Activated CD8-positive, alpha-beta memory T cell treated with anti-CD3 and anti-CD28 coated beads for 36 hours (primary cell): ENCODE data around the gene SH2B3. TPM values are rescaled to one million over a fixed set of nuclear protein-coding genes. Genes with fewer than 3 reads are reported as not detected.

Experiments
- total RNA-seq, 2 experiments: library from RNA; stranded (reverse); gene quantifications; one replicate each; pipeline ENCODE4 v1.2.3, GENCODE V29; 2021

SH2B3 gene
- total RNA-seq, 2 experiments from 2014 or later, result 56.8 to 58.4 TPM

Other genes with a start within 250 kb of the SH2B3 start
- 1 to 10 TPM; 2.6 to 4.2 TPM for gene PHETA1, start 36.8 kb upstream of the SH2B3 start, total RNA-seq
- 10 to 100 TPM; 40.8 to 46.3 TPM for gene ATXN2, start 193.4 kb downstream of the SH2B3 start, total RNA-seq